ENCODE data around the gene DARS1.

DNA sequence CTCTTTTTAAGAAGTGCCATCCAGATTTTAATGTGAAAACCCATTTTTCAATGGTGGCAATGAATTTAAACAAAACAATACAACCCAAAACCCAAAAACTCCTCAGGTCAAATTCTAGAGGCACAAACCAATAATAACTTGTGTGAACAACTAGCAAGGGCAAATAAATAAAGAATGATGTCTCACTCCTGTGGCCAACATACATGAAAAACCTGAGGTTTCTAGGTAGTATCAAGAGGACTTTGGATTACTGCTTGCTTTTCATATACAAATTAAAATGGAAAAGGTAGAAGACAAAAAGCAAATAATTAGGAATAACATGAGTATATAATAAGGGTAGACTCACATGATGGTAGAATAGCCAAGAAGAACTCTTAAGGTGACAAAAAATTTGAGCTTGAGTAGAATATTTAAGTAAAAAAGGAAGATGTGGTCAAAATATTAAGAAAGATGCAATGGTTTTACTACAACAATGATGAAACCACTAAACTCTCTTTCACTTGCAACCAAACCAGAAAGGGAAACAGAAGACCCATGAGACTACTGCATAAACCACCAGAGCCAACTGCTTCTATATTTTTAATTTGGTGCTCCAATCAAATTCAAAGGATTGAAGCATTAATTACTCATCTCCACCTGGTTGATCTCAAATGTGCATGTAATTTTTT, 53.5 kb downstream of the DARS1 start:
- TF ChIP-seq CTCF (optimal IDR thresholded peaks at IDR 0.05 in 1 of 3, IDR thresholded peaks at IDR 0.05 in 1 of 3, conservative IDR thresholded peaks at IDR 0.05 in 1 of 3; ENCODE audit: extremely low read depth in 1 of 3, insufficient read depth in 2 of 3, low read length in 3 of 3) (no peak), EZH2 (IDR thresholded peaks at IDR 0.05; ENCODE audit: low read length) (no peak)

Measured in keratinocyte (primary cell).